GM19397 (cell line): ENCODE data around the gene MAPKAPK5.
"Not testable (repeated sequence)": the region's sequence is repeated elsewhere in the genome, so short reads cannot be mapped to it uniquely, and the experiment has no call there.

Experiments
- ATAC-seq: cut with Tn5 transposase; IDR thresholded peaks from one replicate; pipeline ENCODE4 v1.9.1; 2021; ENCODE audit warnings: mild to moderate bottlenecking, moderate library complexity; ENCODE audit not compliant: unreplicated experiment

The MAPKAPK5 gene

GRCh38 chr12:111841750-111842555 is at the start of gene MAPKAPK5:
MAPKAPK5 (plus strand) TSS chr12:111842228; CDS start chr12:111842734, 506 bp downstream.
- peak; percentile 82 for ATAC-seq

GRCh38 chr12:111792856-111793235 is 49.2 kb upstream of the MAPKAPK5 start:
- ATAC-seq = no peak

GRCh38 chr12:111798182-111798581 is 43.8 kb upstream of the MAPKAPK5 start:
- no peak for ATAC-seq

GRCh38 chr12:111799758-111800157 is 42.3 kb upstream of the MAPKAPK5 start:
- ATAC-seq = no peak

GRCh38 chr12:111803038-111803626 is 38.9 kb upstream of the MAPKAPK5 start:
- no peak for ATAC-seq

- ATAC-seq = no peak
Observed at GRCh38 chr12:111803851-111804250, 38.2 kb upstream of the MAPKAPK5 start.

GRCh38 chr12:111806304-111806703 is 35.7 kb upstream of the MAPKAPK5 start:
- ATAC-seq = no peak

- no peak for ATAC-seq
Observed at GRCh38 chr12:111807232-111807631, 34.8 kb upstream of the MAPKAPK5 start.

GRCh38 chr12:111812881-111813741 is 28.9 kb upstream of the MAPKAPK5 start:
- ATAC-seq = no peak

- no peak for ATAC-seq
Observed at GRCh38 chr12:111816065-111816615, 25.9 kb upstream of the MAPKAPK5 start.

GRCh38 chr12:111816898-111817297 is 25.1 kb upstream of the MAPKAPK5 start:
- ATAC-seq = not testable (repeated sequence)

GRCh38 chr12:111818340-111818739 is 23.7 kb upstream of the MAPKAPK5 start:
- no peak for ATAC-seq

GRCh38 chr12:111819191-111820158 is 22.6 kb upstream of the MAPKAPK5 start:
- no peak for ATAC-seq

GRCh38 chr12:111820828-111821227 is 21.2 kb upstream of the MAPKAPK5 start:
- ATAC-seq = not testable (repeated sequence)

GRCh38 chr12:111822886-111823285 is 19.1 kb upstream of the MAPKAPK5 start:
- no peak for ATAC-seq

- no peak for ATAC-seq
Observed at GRCh38 chr12:111823891-111824290, 18.1 kb upstream of the MAPKAPK5 start.

- not testable (repeated sequence) for ATAC-seq
Observed at GRCh38 chr12:111824312-111824711, 17.7 kb upstream of the MAPKAPK5 start.

- no peak for ATAC-seq
Observed at GRCh38 chr12:111825509-111825908, 16.5 kb upstream of the MAPKAPK5 start.

- ATAC-seq = no peak
Observed at GRCh38 chr12:111826316-111826715, 15.7 kb upstream of the MAPKAPK5 start.

- ATAC-seq = no peak
Observed at GRCh38 chr12:111826992-111827391, 15.0 kb upstream of the MAPKAPK5 start.
